Activated CD8-positive, alpha-beta memory T cell treated with anti-CD3 and anti-CD28 coated beads for 36 hours (primary cell): ENCODE data around the gene LIMK2. TPM values are rescaled to one million over a fixed set of nuclear protein-coding genes. Genes with fewer than 3 reads are reported as not detected.

Source experiments
- total RNA-seq, 2 experiments: library from RNA; stranded (reverse); gene quantifications; one replicate each; pipeline ENCODE4 v1.2.3, GENCODE V29; 2021

Gene LIMK2
- total RNA-seq, 2 experiments from 2014 or later = 27.2 to 27.8 TPM

Other genes with a start within 250 kb of the LIMK2 start
- 10 to 100 TPM; 30.2 to 30.8 TPM for gene MORC2, start 243.5 kb upstream of the LIMK2 start, total RNA-seq
- gene TUG1, start 243.0 kb upstream of the LIMK2 start, total RNA-seq = 10 to 100 TPM; 42.7 to 44.9 TPM
- 10 to 100 TPM; 17.6 to 18.2 TPM for gene SMTN, start 131.0 kb upstream of the LIMK2 start, total RNA-seq
- gene SELENOM, start 104.7 kb upstream of the LIMK2 start, total RNA-seq = 1 to 10 TPM; 7.4 to 8.0 TPM
- under 1 TPM in 1 of 2 experiments, not detected in 1; 0.15 TPM for gene INPP5J, start 89.3 kb upstream of the LIMK2 start, total RNA-seq
- gene PLA2G3, start 71.8 kb upstream of the LIMK2 start, total RNA-seq = not detected
- gene RNF185, start 52.1 kb upstream of the LIMK2 start, total RNA-seq = 10 to 100 TPM; 24.8 to 25.7 TPM
- gene PIK3IP1, start 80.2 kb downstream of the LIMK2 start, total RNA-seq = 1 to 10 TPM; 6.9 to 7.5 TPM
- 10 to 100 TPM; 34.1 to 34.3 TPM for gene PATZ1, start 134.0 kb downstream of the LIMK2 start, total RNA-seq
- 100 to 1,000 TPM; 109 to 123 TPM for gene DRG1, start 187.3 kb downstream of the LIMK2 start, total RNA-seq